Adrenal gland (tissue), 5 donors: Measurements from ENCODE around the gene VPS13D.

ENCODE experiments used
- POLR2A ChIP-seq, 2 donors: fragments of 450-650 bp; IDR thresholded peaks; one replicate each; pipeline ENCODE4 v1.6.1; 2017; ENCODE audit warnings: antibody characterized with exemption in 2 of 2, mild to moderate bottlenecking in 2 of 2, moderate library complexity in 1 of 2
- TF ChIP-seq, protein P1 (sequence below), 6 experiments: fragments of 450-650 bp in 4 of 6; fragments of 200-600 bp in 2 of 6; sonication (generic) in 1 of 6; IDR thresholded peaks; 1 replicate in 5 of 6; 2 replicates in 1 of 6; pipeline versions ENCODE4 v1.5.1 to v1.8.0; 2016 to 2021; ENCODE audit warnings: antibody characterized with exemption in 6 of 6, mild to moderate bottlenecking in 2 of 6, moderate library complexity in 1 of 6
- donor health status: DM: no; HTN: no; CAD: no.

DNA sequence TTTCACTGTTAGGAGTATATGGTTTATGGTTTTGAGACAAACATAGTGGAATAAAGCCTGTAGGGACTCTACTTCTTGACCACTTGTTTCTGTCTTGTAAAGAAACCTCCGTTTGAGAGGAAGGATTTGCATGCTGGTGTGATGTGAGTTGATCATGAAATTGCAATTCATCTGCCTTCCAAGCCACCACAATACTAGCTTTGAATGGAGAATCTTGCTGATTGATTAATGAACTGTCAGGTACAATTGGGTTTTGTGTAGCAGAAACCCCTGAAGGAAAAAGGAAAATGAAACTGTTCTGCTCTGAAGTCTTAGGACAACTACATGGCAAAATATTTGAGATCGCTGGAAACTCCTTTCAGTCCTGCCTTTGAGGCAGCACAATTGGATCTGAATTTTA lies 90.7 kb downstream of the VPS13D start:
- TF ChIP-seq, protein P1, sequence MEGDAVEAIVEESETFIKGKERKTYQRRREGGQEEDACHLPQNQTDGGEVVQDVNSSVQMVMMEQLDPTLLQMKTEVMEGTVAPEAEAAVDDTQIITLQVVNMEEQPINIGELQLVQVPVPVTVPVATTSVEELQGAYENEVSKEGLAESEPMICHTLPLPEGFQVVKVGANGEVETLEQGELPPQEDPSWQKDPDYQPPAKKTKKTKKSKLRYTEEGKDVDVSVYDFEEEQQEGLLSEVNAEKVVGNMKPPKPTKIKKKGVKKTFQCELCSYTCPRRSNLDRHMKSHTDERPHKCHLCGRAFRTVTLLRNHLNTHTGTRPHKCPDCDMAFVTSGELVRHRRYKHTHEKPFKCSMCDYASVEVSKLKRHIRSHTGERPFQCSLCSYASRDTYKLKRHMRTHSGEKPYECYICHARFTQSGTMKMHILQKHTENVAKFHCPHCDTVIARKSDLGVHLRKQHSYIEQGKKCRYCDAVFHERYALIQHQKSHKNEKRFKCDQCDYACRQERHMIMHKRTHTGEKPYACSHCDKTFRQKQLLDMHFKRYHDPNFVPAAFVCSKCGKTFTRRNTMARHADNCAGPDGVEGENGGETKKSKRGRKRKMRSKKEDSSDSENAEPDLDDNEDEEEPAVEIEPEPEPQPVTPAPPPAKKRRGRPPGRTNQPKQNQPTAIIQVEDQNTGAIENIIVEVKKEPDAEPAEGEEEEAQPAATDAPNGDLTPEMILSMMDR (IDR thresholded peaks at IDR 0.05) = no peak
- no peak for TF ChIP-seq POLR2A (IDR thresholded peaks at IDR 0.05)
